Posterior cingulate gyrus (tissue), 11 donors: Measurements from ENCODE around the gene KCTD16.

Experiments used
- DNase-seq, 10 donors: peaks; one replicate each; pipeline versions ENCODE4 v3.0.0 to v3.0.0-alpha.2; 2020 to 2021; ENCODE audit warnings: mixed read lengths in 3 of 10
- intact Hi-C: fragments of 100-400 bp; cut with DNase I; formaldehyde crosslinking; loops from one replicate; pipeline ENCODE4 v1.15.1; 2023

Gene KCTD16

GRCh38 chr5:144156767-144157171 is 13.9 kb upstream of the KCTD16 start:
- DNase-seq = no peak
- intact Hi-C loops = no loop called here

GRCh38 chr5:144162686-144163085 is 8.0 kb upstream of the KCTD16 start:
- DNase-seq = no peak
- intact Hi-C loops = no loop called here

GRCh38 chr5:144166696-144167095 is 4.0 kb upstream of the KCTD16 start:
- intact Hi-C loops = no loop called here
- no peak for DNase-seq

- no peak for DNase-seq
- intact Hi-C loops = no loop called here
Observed at GRCh38 chr5:144167998-144168397, 2.7 kb upstream of the KCTD16 start.

GRCh38 chr5:144169904-144170275 is 783 bp upstream of the KCTD16 start:
- intact Hi-C loops = no loop called here
- DNase-seq = no peak

- intact Hi-C loops = no loop called here
Observed at GRCh38 chr5:144173766-144174165, 3.1 kb downstream of the KCTD16 start.

GRCh38 chr5:144177548-144177947 is 6.9 kb downstream of the KCTD16 start:
- DNase-seq = no peak
- intact Hi-C loops = no loop called here

More at GRCh38 chr5:144173766-144174165, 3.1 kb downstream of the KCTD16 start:
- no peak for DNase-seq

- no peak for DNase-seq
- intact Hi-C loops = no loop called here
Observed at GRCh38 chr5:144179226-144179625, 8.6 kb downstream of the KCTD16 start.

GRCh38 chr5:144183254-144183889 is 12.7 kb downstream of the KCTD16 start:
- intact Hi-C loops = no loop called here
- no peak for DNase-seq

- no peak for DNase-seq
- intact Hi-C loops = no loop called here
Observed at GRCh38 chr5:144187699-144188294, 17.1 kb downstream of the KCTD16 start.

GRCh38 chr5:144189800-144190429 is 19.2 kb downstream of the KCTD16 start:
- no peak for DNase-seq
- intact Hi-C loops = no loop called here

- no peak for DNase-seq
- intact Hi-C loops = no loop called here
Observed at GRCh38 chr5:144191531-144191930, 20.9 kb downstream of the KCTD16 start.

GRCh38 chr5:144191998-144192397 is 21.3 kb downstream of the KCTD16 start:
- intact Hi-C loops = no loop called here
- no peak for DNase-seq

GRCh38 chr5:144192661-144193060 is 22.0 kb downstream of the KCTD16 start:
- intact Hi-C loops = no loop called here
- no peak for DNase-seq

- DNase-seq = no peak
- intact Hi-C loops = no loop called here
Observed at GRCh38 chr5:144194144-144194543, 23.5 kb downstream of the KCTD16 start.

GRCh38 chr5:144195448-144195847 is 24.8 kb downstream of the KCTD16 start:
- DNase-seq = no peak
- intact Hi-C loops = no loop called here

- intact Hi-C loops = no loop called here
- DNase-seq = no peak
Observed at GRCh38 chr5:144196612-144197011, 25.9 kb downstream of the KCTD16 start.

GRCh38 chr5:144198386-144198785 is 27.7 kb downstream of the KCTD16 start:
- intact Hi-C loops = no loop called here
- DNase-seq = no peak

GRCh38 chr5:144201588-144201987 is 30.9 kb downstream of the KCTD16 start:
- DNase-seq = no peak
- intact Hi-C loops = loop anchor here (10.0 kb wide), 1 partner anchor 1143 kb away; no protein-coding TSS in a partner anchor

GRCh38 chr5:144202072-144202471 is 31.4 kb downstream of the KCTD16 start:
- intact Hi-C loops = loop anchor here (2.0 to 10.0 kb wide), 2 partner anchors 1143 to 1847 kb away; no protein-coding TSS in a partner anchor

GRCh38 chr5:144202726-144203125 is 32.1 kb downstream of the KCTD16 start:
- intact Hi-C loops = loop anchor here (1.0 to 10.0 kb wide), 3 partner anchors 1142 to 1846 kb away; no protein-coding TSS in a partner anchor
- DNase-seq = no peak

More at GRCh38 chr5:144202072-144202471, 31.4 kb downstream of the KCTD16 start:
- peak in 6 of 10 donors; percentile 16 to 83 (median 40) for DNase-seq
